IPS-20b (cell line): ENCODE results near the gene SLC41A3.

Experiments used
- H3K27ac ChIP-seq: one replicate; pipeline ENCODE4 v1.5.1; 2013; ENCODE audit warnings: low read length
- H3K27me3 ChIP-seq: 2 replicates; pipeline ENCODE4 v1.6.1; 2013; ENCODE audit warnings: mild to moderate bottlenecking, low read length, inconsistent platforms; ENCODE audit not compliant: insufficient read depth
- H3K36me3 ChIP-seq: 2 replicates; pipeline ENCODE4 v1.6.1; 2013; ENCODE audit warnings: low read depth, mild to moderate bottlenecking, inconsistent platforms, low read length, moderate library complexity; ENCODE audit not compliant: insufficient read depth
- H3K4me1 ChIP-seq: 2 replicates; pipeline ENCODE4 v1.6.1; 2013; ENCODE audit warnings: mild to moderate bottlenecking, control low read depth, inconsistent platforms, low read length, moderate library complexity; ENCODE audit not compliant: insufficient read depth
- H3K4me3 ChIP-seq: 2 replicates; pipeline ENCODE4 v1.5.1; 2013; ENCODE audit warnings: mild to moderate bottlenecking, low read length, inconsistent platforms
- H3K9ac ChIP-seq: 2 replicates; pipeline ENCODE4 v1.6.1; 2013; ENCODE audit warnings: low read depth, mild to moderate bottlenecking, inconsistent platforms, low read length, moderate library complexity
- H3K9me3 ChIP-seq: 2 replicates; pipeline ENCODE4 v1.6.1; 2013; ENCODE audit warnings: mild to moderate bottlenecking, low read depth, low read length, inconsistent platforms; ENCODE audit not compliant: insufficient read depth

The SLC41A3 gene

DNA sequence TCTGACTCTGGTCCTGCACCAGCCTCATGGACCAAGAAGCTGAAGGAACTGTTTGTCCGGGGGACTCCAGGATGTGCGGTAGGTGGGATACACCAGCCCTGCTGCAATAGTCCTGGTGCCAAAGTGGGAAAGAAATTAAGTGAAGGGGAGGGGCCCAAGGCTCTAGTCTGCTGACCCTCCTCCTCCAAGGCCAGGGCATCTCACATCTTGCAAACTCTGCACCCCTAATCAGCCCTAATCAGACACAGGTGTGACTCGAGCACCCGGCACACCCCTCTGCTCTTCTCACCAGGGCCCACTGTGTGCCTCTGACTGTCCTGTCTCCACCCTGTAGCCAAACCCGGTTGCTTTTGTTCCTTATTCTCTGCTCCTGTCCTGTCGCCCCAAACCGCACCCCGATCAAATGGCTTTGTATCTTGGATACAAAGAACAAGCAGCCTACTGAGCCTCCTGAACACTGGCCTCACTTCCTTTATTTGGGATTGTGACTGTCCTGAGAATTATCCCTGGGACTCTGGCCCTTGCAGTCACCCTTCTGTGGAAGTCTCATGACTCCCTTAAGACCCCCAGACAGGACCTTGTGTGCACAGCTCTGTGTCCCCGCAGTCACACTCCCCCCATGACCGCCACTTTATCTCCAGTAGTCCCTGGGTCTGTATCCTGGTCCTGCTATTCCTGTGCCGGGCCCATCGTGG is 26.7 kb upstream of the SLC41A3 start:
- no peaks in the 10 kb centered on the region for H3K4me1 ChIP-seq
- no peaks in the 10 kb centered on the region for H3K9me3 ChIP-seq
- no peaks in the 10 kb centered on the region for H3K27me3 ChIP-seq
- H3K27ac ChIP-seq: no peak overlapping the region
- no peaks in the 10 kb centered on the region for H3K36me3 ChIP-seq
- no peak overlapping the region for H3K4me3 ChIP-seq
- no peak overlapping the region for H3K9ac ChIP-seq

DNA sequence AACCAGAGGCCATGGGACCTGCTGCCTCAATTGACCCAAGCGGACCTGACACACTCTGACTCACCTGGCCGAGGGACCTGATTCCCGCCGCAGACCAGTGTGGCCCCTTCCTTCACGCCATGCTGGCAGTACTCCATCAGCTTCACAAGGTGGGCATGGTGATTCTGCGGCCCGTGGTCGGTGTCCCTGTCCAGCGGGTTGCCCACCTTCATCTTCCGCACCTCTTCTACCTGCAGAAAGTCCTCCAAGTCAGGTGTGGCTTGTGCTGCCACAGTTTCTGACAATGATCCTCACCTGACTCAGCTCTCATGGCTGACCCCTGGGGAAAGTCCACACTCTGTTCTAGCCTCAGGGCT is 25.9 kb upstream of the SLC41A3 start:
- no peak overlapping the region for H3K27ac ChIP-seq
- H3K4me3 ChIP-seq: no peak overlapping the region
- H3K9ac ChIP-seq: no peak overlapping the region
- H3K36me3 ChIP-seq: no peaks in the 10 kb centered on the region
- H3K27me3 ChIP-seq: no peaks in the 10 kb centered on the region
- H3K4me1 ChIP-seq: no peaks in the 10 kb centered on the region
- no peaks in the 10 kb centered on the region for H3K9me3 ChIP-seq

DNA sequence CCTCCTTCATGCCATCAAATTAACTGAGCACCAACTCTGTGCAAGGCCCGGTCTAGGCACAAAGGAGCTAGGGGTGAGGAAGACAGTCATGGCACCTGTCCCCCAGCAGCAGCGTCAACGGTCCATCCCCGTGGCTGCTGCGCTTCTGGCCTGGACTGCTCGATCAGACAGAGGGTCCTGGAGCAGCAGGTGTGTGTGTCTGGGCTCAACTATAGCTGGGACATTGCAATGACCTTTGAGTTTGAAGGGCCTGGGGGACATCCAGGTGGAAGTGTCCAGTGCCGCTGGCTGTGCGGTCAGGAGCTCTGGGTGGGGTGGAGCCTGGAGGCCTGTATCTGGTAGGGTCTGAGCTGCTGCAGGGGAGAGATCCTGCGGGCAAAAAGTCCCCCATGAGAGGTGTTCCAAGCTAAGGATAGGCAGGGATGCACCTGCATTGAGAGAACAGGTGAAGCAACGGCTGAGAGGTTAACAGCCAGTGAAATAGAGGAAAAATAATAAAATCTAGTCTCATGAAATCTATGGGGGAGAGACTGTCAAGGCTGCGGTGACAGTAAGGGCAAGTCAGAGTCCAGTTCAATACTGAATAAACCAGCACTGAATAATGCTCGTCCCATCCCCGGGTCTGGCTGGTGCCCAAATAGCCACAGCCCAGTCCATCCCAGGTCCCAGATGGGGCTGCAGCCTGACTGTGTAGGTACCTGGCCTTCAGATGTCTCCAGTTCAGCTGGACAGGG is 25.4 kb upstream of the SLC41A3 start:
- no peaks in the 10 kb centered on the region for H3K36me3 ChIP-seq
- H3K9me3 ChIP-seq: no peaks in the 10 kb centered on the region
- no peaks in the 10 kb centered on the region for H3K27me3 ChIP-seq
- no peaks in the 10 kb centered on the region for H3K4me1 ChIP-seq
- H3K4me3 ChIP-seq: no peak overlapping the region
- H3K9ac ChIP-seq: no peak overlapping the region
- no peak overlapping the region for H3K27ac ChIP-seq

DNA sequence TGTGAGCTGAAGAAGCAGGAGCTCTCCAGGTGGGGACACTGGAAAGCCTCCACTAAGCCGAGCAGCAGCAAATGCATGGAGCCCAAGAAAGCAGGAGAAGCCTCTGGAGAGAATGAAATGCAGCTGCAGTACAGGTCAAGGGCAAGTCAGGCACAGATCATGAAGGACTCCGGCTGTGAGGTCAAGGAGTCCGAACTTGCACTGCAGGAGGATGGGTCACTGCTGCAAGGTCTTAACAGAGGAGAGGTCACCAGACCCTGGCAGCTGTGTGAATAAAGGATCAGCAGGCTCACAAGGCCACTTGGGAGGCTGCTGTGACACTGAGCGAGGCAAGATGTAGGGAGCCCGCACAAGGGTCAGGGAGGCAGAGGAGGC is 24.7 kb upstream of the SLC41A3 start:
- Histone ChIP-seq H3K4me3 (no peak overlapping the region), H3K9ac (no peak overlapping the region), H3K36me3 (no peaks in the 10 kb centered on the region), H3K9me3 (no peaks in the 10 kb centered on the region), H3K4me1 (no peaks in the 10 kb centered on the region), H3K27ac (no peak overlapping the region), H3K27me3 (no peaks in the 10 kb centered on the region)

DNA sequence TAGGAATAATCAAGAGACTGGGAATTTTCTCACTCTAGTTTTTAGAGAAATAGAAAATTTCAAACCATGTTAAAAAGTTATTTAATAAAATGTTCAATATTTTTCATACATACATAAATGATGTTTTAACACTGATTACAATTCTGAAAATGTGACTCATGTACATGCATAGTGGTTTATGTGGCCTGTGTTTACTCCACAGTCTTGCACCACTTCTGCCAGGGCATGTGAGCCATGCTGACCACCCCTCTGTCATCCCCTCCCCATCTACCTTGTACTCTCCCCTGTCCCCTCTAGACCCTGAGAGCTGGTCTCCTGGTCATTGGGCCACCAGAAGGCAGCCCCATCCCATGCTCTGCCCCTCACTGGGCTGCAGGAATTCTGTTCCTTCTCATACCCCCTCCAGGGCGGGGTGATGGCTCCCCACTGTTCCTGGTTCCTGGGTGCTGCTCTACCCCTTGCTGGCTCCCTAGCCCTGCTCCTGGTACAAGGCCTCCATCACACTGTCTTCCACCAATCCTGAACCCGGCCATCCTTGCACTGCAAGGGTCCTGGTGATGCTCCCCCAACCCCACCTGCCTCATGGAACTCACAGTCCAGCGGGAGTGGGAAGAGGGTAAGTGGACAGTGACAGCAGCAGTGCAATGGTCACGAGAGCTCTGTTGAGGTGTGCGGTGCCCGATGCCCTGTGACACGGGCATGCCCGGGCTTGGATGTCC is 24.2 kb upstream of the SLC41A3 start:
- no peak overlapping the region for H3K27ac ChIP-seq
- H3K4me1 ChIP-seq: no peaks in the 10 kb centered on the region
- H3K9ac ChIP-seq: no peak overlapping the region
- no peaks in the 10 kb centered on the region for H3K27me3 ChIP-seq
- no peaks in the 10 kb centered on the region for H3K36me3 ChIP-seq
- H3K9me3 ChIP-seq: no peaks in the 10 kb centered on the region
- H3K4me3 ChIP-seq: no peak overlapping the region

DNA sequence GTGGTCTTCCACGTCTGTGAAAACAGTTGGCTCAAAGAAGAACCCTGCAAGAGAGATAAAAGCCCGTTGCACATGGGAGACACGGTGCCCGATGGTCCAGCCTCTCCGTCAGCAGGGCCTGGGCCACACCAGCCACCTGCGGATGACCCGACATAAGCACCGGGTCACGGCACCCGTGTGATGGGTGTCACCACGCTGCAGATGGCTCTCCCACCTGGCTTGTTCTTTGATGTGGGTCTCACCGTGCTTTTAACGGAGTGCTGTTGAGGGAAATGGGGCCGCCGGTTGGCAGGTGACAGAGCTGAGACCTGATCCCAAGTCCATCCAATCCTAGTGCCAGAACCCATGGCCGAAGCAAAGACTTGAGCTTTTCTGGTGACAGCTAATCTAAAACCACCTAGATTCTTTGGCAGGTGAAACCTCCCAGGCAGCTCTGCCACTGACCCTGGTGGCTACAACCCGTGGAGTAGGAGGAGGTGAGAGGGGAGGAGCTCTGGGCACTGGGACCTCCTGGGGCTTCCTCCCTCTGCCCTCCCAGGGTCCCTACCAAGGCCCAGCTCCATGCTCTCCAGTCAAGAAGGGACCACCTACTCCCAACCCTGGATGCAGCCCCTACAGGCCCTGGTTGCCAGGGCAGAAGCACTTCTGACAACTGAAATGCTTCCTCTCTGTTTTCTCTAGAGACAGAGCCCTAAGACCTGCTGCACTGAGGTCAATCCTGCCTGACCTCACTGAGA is 23.4 kb upstream of the SLC41A3 start:
- Histone ChIP-seq H3K36me3 (no peaks in the 10 kb centered on the region), H3K9ac (no peak overlapping the region), H3K27me3 (no peaks in the 10 kb centered on the region), H3K4me3 (no peak overlapping the region), H3K27ac (no peak overlapping the region), H3K9me3 (no peaks in the 10 kb centered on the region), H3K4me1 (no peaks in the 10 kb centered on the region)

DNA sequence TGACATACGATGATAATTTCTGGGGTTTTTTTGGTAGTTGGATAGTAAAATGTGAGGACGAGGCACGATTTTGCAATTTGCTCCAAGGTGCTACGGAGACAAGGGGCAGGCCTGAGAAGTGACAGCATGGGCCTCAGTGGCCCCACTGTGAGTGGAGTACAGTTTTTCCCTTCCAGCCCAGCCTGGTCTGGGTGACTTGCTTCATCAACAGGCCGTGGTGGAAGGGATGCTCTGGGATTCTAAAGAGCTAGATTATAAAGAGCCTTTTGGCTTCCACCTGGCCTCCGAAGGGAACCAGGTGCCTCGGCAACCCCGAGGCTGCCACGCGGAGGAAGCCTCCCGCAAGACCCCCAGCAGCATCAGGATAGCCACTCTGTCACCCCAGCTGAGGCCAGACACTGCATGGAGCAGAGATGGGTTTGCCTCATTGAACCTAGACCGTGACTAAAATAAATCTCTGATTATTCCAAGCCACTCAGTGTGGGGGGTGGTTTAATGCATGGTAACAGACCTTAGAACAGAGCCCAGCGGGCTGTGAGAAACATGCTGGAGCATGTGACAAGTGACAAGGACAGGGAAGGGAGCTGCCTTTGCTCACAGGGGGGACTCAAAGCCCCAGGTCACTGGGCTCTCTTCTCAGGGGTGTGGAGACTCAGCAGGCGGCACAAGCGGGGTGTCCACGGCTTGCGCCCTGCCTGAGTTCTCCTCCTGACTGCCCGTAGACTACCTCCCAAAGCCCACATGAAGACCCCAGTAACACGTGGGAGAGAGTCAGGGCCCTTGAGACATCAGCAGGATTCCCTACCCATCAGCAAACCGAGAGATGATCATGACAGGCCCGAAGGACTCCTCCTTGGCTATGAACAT is 22.6 kb upstream of the SLC41A3 start:
- H3K9ac ChIP-seq: no peak overlapping the region
- no peaks in the 10 kb centered on the region for H3K4me1 ChIP-seq
- H3K9me3 ChIP-seq: no peaks in the 10 kb centered on the region
- no peak overlapping the region for H3K4me3 ChIP-seq
- H3K27ac ChIP-seq: no peak overlapping the region
- H3K36me3 ChIP-seq: no peaks in the 10 kb centered on the region
- no peaks in the 10 kb centered on the region for H3K27me3 ChIP-seq

DNA sequence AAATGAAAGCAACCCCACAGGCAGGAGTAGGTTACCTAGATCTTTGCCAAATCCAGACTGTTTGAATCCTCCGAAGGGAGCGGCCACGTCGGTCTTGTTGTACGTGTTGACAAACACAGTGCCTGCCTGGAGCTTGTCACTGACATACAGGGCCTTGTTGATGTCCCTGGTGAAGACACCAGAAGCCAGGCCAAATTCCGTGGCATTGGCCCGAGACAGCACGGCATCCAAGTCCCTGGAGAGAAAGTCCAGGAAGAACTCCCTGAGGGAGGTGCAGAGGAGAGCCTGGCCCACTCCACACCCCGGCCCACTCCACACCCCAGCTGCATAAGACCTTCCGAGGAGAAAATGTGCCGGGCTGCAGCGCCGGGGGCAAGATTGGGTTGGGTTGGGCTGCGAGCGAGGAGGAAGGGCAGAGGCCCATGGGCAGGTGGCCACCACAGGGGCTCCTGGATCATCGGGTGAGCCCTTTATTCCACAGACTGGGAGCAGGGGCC is 21.8 kb upstream of the SLC41A3 start:
- H3K9me3 ChIP-seq: no peaks in the 10 kb centered on the region
- H3K36me3 ChIP-seq: no peaks in the 10 kb centered on the region
- H3K9ac ChIP-seq: no peak overlapping the region
- no peak overlapping the region for H3K4me3 ChIP-seq
- no peak overlapping the region for H3K27ac ChIP-seq
- H3K4me1 ChIP-seq: no peaks in the 10 kb centered on the region
- no peaks in the 10 kb centered on the region for H3K27me3 ChIP-seq

DNA sequence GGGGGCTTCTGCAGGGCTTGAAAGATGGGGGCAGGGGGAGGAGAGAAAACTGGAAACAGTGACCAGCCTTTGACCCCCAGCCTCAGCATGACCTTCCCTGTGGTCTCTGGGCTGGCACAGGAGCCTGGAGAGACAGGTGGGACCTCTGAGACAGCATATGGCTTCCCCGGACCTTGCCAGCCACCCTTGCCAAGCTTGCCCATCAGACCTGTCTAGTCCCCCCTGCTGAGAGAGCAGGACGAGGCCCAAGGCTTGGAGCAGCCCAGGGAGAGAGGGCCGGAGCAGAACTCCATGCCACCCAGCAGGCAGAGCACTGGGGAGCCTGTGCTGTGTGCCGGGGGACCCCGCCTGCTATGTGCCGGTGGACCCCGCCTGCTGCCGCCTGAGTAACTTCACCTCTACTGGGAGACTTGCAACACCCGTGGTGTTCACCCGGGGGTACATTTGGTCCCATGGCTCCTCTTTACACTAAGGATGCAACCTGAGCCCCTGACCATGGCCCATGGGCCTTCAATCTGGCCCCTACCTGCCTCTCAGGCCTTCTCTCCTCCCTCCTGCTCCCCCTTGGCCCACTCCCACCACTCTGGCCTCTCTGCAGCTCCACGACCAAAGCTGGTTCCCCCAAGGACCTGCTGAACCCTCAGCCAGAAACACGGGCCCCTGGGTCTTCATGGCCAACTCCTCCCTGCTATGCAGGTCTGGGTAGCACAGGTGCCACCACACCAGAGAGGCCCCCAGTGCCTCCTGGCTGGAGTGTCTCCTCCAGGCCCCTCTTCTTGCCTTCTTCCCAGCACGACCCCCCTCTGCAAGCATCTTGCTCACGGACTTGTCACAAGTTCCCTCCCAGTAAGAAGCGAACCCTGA is 21.1 kb upstream of the SLC41A3 start:
- Histone ChIP-seq H3K9ac (no peak overlapping the region), H3K27ac (no peak overlapping the region), H3K9me3 (no peaks in the 10 kb centered on the region), H3K4me1 (no peaks in the 10 kb centered on the region), H3K4me3 (no peak overlapping the region), H3K27me3 (no peaks in the 10 kb centered on the region), H3K36me3 (no peaks in the 10 kb centered on the region)

DNA sequence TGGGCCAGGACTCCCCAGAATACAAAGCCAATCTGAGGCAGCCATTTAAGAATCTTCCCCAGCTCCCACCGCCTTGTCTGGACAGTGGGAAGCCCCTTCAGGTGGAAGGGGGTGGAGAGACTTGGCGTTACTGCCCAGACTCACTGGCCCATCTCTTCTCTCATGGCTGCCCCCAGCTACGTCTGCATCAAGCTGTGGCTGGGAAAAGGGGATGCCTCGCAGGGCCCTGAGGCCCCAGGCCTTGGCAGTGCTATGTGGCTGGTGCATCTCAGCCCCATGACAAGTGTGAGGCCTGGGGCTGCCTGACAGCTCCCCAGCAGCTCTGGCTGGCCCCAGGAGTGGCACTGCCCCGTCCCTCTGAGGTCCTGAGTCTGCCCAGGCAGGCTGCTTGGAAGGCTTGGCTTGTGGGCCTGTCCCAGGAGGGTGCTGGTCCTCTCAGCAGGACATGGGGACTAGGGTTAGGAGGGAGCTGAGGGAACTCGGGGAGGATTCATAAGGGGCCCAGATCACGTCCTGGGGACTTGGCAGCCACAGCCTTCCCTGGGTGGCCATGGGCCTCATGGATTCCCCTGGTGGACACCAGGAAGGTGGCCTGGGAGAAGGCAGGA is 20.2 kb upstream of the SLC41A3 start:
- H3K9ac ChIP-seq: no peak overlapping the region
- no peaks in the 10 kb centered on the region for H3K27me3 ChIP-seq
- no peaks in the 10 kb centered on the region for H3K9me3 ChIP-seq
- H3K36me3 ChIP-seq: no peaks in the 10 kb centered on the region
- no peak overlapping the region for H3K4me3 ChIP-seq
- no peak overlapping the region for H3K27ac ChIP-seq
- H3K4me1 ChIP-seq: no peaks in the 10 kb centered on the region
